IPS-18c (cell line): ENCODE data around the gene USP9Y.

Experiments used
- H3K4me3 ChIP-seq: 2 replicates; pipeline ENCODE4 v1.7.0; 2013; ENCODE audit warnings: low read depth, mild to moderate bottlenecking, low read length, moderate library complexity; ENCODE audit not compliant: insufficient read depth
- H3K9me3 ChIP-seq: one replicate; pipeline ENCODE4 v1.6.1; 2013; ENCODE audit warnings: mild to moderate bottlenecking, low read length, moderate library complexity; ENCODE audit not compliant: control insufficient read depth, insufficient read depth

Gene USP9Y

DNA sequence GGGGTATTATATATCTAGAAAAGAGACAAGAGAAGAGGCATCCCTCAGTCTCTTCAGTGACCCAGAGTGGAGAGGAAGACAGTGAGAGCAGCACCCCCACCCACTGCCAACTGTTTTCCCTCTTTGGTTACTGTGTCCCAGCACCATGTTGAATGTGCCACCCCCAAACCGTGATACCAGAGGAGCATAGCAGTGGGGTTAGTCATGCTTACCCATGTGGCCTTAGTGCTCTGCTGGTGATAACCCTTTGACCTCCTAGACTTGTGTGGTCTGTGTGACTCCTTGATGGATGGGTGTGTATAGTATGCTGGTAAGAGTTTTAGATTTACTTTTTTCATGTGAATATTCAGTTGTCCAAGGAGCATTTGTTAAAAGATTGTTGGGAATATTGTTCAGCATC lies 48.3 kb downstream of the USP9Y start:
- Histone ChIP-seq H3K4me3 (no peak overlapping the region), H3K9me3 (no peaks in the 10 kb centered on the region)

DNA sequence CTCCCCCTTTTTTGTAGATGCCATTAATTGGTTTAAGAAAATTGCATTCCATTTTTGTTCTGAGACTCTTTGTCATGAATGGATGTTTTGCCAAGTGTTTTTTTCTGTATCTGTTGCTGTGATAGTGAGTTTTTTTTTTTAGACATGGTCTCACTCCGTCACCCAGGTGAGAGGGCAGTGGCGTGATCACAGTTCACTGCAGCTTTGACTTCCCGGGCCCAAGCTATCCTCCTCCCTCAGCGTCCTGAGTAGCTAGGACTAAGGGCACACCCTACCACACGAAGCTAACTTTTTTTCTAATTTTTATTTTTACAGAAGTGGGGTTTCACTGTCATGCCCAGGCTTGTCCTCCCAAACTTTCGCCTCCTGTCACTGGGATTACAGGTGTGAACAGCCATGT lies 51.8 kb downstream of the USP9Y start:
- Histone ChIP-seq H3K4me3 (no peak overlapping the region), H3K9me3 (no peaks in the 10 kb centered on the region)

DNA sequence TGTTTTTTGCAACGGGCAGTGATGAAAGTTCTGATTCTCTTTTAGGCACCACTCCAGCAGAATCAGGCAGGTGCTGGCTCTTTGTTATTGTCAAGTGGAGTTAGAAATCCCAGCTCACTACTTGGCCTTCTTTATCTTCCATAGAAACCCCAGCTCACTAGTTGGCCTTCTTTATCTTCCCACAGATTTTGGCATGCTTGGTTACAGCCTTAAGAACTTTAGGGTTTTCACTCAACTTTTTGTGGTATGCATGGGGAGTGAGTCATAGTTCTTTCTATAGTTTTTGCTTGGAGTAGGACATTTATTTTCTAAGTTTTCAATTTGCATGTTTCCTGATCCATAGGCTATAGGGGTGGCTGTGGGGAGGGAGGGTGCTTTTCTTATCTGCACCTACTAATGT lies 55.0 kb downstream of the USP9Y start:
- H3K4me3 ChIP-seq: no peak overlapping the region
- no peaks in the 10 kb centered on the region for H3K9me3 ChIP-seq

DNA sequence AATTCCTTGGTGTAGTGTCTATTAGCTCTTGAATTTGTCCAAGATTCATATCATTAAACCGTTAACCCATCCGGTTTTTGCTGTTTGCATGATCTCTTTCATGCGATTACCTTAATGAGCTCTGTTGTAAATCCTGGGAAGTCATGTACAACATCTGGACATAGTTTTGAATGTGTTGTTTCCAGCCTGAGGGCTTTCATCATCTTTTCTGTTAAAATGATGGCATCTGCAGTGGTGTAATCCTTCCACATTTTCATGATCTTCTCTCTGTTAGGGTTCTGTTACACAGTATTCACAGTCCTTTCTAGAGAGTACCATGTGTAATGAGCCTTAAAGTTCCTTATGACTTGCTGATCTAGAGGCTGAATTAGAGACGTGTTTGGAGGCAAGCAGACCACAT lies 64.9 kb downstream of the USP9Y start:
- no peaks in the 10 kb centered on the region for H3K9me3 ChIP-seq
- no peak overlapping the region for H3K4me3 ChIP-seq

DNA sequence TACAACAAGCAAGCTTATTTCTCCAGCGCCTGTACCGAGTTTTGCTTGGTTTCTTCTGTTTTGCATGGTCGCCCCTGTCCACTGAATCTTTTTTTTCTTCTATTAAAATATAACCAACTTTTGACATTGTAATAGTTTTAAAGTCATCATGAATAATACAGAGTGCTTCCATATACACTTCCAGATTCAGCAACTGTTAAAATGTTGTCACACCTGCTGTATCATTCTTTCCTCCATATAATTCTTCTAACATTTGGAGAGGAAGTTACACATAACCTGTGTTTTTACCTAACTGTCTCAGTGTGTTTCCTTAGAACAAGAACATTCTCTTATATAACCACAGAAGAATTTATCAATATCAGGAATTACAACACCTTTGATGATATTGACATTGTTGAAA lies 83.5 kb downstream of the USP9Y start:
- H3K9me3 ChIP-seq: no peaks in the 10 kb centered on the region
- H3K4me3 ChIP-seq: no peak overlapping the region

DNA sequence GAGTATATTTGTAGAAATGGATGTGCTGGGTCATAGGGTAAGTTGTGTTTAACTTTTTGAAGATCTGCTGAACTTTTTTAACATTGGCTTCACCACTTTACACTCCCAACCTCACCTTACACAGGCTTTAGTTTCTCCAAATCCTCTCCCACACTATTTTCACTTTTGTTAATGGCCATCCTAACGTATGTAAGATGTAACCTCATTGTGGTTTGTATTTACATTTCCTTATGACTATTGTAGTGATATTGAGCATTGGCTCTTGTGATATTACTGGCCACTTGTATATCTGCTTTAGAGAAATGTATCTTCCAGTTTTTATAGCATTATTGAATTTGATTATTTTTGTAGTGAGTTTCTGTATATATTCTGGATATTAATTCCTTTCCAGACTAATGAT lies 93.0 kb downstream of the USP9Y start:
- no peak overlapping the region for H3K4me3 ChIP-seq
- no peaks in the 10 kb centered on the region for H3K9me3 ChIP-seq

DNA sequence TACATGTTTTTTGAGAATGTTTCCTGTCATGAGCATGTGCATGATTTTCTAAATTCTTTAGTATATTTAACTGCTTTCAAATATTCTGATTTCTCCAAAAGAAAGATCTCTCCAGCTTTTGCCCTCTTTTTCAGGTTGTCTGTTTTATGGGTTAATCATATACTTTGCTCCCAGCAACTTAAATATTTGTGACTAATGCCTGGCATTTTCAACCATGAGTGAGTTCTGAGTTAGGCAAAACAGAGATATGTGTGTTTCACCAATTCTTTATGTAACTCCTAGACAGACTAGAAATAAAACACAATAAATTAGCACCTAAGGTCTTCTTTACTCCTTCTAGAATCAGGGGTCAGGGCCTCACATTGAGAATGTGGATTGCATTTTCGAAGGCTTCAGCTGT lies 107.0 kb downstream of the USP9Y start:
- Histone ChIP-seq H3K4me3 (no peak overlapping the region), H3K9me3 (no peaks in the 10 kb centered on the region)

DNA sequence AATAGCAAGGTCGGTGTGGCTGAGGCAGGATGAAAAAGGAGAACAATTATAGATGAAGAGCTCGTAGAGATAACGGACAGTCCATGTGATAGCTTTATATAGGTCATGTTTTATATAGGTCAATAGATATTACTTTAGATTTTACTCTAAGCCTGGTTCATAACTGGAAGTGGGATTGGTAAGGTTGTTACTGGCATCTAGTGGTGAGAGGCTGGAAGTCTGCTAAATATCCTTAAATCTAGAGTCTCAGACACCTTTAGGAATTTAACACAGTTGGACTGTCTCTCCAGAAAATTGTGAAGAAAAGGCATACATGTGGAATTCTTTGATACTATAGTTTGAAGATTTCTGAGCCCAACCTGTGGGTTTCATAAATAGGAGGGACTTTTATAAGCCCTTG lies 108.0 kb downstream of the USP9Y start:
- Histone ChIP-seq H3K9me3 (no peaks in the 10 kb centered on the region), H3K4me3 (no peak overlapping the region)

DNA sequence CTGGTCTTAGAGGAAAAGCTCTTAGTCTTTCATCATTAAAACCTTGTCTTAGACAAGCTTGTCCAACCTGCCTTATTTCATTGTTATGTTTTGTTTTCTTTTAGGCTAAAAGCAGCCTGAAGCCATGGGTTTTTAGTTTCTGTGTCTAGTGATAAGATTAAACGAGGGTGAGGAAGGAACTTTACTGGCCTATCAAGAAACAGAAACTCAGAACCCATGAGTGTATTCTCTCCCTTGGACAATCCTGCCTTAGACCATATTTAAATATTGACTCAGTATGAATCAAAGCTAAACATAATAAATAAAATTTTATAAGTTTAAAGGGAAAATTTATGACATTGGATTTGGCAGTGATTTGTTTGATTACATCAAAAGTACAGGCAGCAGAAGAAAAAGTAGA lies 122.4 kb downstream of the USP9Y start:
- H3K4me3 ChIP-seq: no peak overlapping the region

DNA sequence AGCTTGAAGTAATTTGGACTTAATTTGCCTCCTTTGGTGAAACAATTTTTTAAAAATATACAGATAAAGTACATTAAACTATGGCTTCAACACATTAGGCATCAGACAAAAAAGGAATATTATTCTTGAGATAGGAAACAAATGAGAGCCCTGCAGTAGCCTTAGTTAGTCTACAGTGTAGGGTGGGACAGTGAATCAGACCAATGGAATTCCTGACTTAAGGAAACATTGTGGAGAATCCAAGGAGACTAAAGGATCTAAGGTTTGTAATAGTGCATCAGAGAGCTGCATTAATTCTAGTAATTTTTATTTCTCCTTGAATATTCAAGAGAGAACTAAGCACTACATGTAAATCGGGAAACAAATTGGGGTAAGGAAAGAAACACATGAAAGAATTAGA lies 125.8 kb downstream of the USP9Y start:
- H3K9me3 ChIP-seq: no peaks in the 10 kb centered on the region
- no peak overlapping the region for H3K4me3 ChIP-seq

More for the DNA sequence above, 122.4 kb downstream of the USP9Y start:
- no peaks in the 10 kb centered on the region for H3K9me3 ChIP-seq

DNA sequence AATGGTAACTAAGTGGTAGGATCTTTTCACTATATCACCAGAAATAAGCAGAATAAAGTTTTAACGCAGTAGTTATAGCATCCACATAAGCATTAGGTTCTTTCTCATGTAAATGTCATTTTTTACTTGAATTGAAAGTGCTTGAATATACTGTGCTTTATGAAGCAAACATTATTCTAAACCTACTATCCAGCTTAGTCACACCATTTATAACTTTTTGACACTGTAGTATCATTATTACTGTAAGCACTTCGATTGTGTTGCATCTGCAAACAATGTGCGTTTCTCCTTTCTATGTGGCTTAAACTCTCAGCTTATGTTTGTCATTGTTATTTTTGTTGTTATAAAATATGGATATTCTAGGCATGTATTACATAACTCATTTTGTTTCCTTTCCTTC lies 132.3 kb downstream of the USP9Y start:
- Histone ChIP-seq H3K4me3 (no peak overlapping the region), H3K9me3 (no peaks in the 10 kb centered on the region)

DNA sequence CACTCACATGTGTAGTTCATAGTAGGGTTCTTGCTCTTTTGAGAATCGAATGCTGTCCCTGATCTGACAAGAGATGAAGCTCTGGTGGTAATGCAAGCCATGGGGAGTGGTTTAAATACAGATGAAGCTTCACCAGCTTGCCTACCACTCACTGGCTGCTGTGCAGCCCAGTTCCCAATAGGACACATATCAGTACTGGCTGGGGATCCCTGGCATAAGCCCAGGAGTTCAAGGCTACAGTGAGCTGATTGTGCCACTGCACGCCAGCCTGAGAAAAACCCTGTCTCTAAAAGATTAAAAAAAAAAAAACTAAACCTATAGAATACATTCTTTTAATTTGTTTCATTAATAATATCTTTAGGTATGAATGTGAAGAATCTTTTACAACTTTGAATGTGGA lies 136.5 kb downstream of the USP9Y start:
- no peaks in the 10 kb centered on the region for H3K9me3 ChIP-seq
- H3K4me3 ChIP-seq: no peak overlapping the region

DNA sequence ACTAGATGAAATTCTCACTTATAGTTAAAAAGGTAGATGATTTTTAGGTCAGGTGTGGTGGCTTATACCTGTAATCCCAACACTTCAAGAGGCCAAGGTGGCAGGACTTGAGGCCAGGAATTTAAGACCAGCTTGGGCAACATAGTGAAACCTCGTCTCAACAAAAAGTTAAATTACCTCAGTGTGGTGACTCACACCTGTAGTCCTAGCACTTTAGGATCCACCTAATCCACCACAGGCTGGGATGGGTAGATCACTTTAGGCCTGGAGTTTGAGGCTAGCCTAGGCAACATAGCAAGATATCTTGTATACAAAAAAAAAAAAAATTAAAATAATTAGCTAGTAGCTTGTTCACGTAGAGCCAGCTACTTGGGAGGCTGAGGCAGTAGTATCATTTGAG lies 140.3 kb downstream of the USP9Y start:
- Histone ChIP-seq H3K4me3 (no peak overlapping the region), H3K9me3 (no peaks in the 10 kb centered on the region)

DNA sequence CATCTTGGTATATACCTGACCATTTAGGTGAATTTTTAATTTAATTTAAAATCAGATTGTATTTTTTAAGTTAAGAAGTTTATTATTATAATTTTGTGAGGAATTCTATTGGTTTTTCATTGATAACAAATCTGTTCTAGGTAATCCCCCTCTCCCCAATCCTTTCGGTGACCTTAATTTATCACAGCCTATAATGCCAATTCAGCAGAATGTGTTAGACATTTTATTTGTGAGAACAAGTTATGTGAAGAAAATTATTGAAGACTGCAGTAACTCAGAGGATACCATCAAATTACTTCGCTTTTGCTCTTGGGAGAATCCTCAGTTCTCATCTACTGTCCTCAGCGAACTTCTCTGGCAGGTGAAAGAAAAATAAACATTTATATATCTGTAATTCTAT lies 145.8 kb downstream of the USP9Y start:
- H3K4me3 ChIP-seq: no peak overlapping the region
- H3K9me3 ChIP-seq: no peaks in the 10 kb centered on the region

DNA sequence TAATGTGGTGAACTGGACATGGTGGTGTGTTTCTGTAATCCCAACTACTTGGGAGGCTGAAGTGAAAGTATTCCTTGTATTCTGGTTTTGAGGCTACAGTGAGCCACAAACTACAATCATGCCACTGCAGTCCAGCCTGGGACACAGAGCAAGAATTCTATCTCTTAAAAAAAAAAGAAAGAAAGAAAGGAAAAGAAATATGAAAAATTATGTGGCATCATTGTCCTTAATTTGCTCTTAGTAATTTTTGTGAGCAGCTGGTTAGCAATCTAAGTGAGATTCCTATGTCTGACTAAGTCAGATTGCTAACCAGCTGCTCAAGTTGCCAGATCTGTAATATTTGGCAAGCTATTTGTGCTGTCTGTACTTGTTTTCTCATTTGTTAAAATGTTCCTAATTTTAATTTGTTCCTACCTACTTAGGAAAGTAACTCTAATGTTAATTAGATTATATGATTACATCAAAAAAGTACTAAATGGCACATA lies 154.8 kb downstream of the USP9Y start:
- Histone ChIP-seq H3K4me3 (no peak overlapping the region), H3K9me3 (no peaks in the 10 kb centered on the region)

DNA sequence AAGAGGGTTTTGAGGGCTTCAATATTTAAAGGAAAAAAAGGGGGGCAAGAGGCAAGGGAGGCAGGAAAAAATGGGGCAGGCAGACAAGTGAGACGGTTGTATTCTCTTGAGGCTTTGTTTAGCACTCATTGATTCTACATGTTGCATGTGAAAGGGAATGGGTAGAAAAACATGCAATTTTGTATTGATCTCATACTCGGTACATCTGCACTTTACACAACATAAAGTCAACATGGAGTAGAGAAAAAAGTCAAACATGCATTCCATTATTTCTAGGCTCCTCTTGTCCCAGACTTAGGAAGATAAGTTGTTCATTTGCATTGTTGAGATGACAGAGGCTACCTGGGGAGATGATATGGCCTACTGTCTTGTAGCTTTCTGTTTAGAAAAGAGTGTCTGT lies 166.9 kb downstream of the USP9Y start:
- H3K4me3 ChIP-seq: no peak overlapping the region
- H3K9me3 ChIP-seq: no peaks in the 10 kb centered on the region

DNA sequence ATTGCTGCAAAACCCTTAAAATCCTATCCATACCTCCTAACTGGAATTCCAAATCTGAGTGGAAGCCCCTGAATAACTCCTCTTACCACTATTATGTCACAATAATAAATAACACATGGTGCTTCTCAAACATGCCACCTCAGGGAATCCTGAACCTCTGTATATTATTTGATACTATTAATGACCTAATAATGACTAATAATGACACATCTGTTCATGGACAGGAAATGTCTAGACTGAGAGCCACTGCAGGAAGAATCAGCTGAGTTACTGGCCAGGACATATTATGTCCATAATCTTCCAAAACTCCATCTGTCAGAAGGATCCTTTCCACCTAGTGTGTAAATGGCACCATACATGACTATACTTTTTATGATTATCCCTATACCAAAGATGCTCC lies 195.9 kb downstream of the USP9Y start:
- no peaks in the 10 kb centered on the region for H3K9me3 ChIP-seq
- no peak overlapping the region for H3K4me3 ChIP-seq

DNA sequence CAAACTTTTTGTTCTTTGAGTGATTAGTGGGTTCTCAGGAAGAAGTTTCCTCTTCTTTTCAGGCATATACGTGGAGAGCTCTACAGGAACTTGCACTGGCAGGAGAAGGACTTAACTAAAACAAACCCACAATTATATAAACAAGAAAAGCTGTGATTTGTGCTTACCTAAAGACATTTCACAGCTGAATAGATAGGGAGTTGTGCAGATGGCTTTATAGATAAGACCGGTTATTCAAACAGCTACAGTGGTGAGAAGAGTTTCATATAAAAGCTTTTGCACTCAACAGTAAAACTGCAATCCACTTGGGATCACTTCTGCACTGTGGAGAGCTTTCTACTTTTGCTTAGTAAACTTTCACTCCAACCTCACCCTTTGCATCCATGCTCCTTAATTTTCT lies 197.6 kb downstream of the USP9Y start:
- Histone ChIP-seq H3K9me3 (no peaks in the 10 kb centered on the region), H3K4me3 (no peak overlapping the region)

DNA sequence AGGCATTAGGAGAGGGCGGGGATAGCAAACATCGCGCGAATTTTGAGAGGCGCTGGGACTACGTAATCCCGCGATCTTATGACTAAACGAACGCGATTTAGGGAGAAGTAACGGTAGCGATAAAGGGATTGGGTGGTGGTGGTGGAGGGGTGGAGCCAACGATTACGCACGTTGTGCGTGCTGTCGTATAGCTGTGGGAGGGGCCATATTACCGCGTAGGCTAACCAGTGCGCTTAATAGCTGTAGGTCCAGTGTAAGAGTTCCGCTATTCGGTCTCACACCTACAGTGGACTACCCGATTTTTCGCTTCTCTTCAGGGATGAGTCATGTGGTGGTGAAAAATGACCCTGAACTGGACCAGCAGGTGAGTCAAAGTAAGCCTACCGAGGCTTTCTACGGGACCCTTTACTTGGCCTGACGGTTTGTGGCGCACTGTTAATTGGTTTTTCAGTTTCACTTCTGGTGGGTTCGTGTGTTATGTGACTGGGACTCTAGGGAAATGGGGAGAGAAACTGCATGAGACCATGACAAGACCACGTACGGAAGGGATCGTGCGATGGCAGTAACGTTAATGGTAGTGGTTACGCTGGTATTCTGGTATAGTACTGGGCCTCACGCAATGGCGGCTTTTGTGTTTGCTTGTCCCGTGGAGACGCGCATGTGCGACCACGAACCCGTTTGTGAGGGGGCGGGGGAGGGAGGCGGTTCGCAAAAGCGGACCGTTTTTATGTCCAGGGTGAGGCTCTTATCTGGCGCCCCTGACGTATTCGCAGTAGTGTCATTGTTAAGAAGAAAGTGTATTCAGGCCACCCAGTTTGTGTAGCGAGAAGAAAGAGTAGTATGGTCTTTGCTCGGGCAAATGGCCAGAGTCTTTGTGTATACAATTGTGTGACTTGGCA lies 203.8 kb downstream of the USP9Y start, which contains the start of gene DDX3Y:
DDX3Y (plus strand) TSS at position 251 of the 899 bp plus-strand sequence; CDS start at position 320, 69 bp downstream.
- no peak within 1 kb of the TSS for H3K4me3 ChIP-seq

More for the DNA sequence above, 203.8 kb downstream of the USP9Y start, which contains the start of gene DDX3Y:
- H3K9me3 ChIP-seq: no peaks in the 10 kb centered on the region
